ENCODE data around the gene TMEM100.

DNA sequence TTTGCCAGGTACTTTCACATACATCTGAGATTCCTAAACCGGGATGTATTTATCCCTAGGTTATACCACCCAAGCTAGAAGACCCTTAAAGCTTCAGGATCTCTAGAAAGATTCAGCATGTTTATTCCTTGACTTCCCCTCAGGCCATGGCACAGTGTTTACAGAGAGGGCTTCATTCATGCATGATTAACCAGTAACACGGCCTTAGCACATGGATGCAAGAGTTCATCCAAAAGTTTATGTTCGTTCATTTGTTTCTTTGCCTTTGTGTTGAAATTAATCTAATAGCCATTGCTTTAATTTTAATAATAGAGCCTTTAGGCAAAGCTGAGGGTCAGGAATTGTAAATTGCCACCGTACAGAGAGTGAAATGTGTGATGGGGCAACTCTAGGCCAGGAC lies 41.9 kb upstream of the TMEM100 start:
- TF ChIP-seq NFRKB (IDR thresholded peaks at IDR 0.05) (no peak), BHLHE40 (IDR thresholded peaks at IDR 0.05; ENCODE audit: borderline replicate concordance) (no peak), CTBP1 (IDR thresholded peaks at IDR 0.05; ENCODE audit: borderline replicate concordance) (no peak)

All from HEK293T (cell line).